ENCODE results near the gene TEC. TPM values are rescaled to one million over a fixed set of nuclear protein-coding genes. Genes with fewer than 3 reads are reported as not detected.

Gene TEC
- total and polyA plus RNA-seq, 2 of the 8 experiments (the other 6 are each of a cell fraction or from before 2014, with no cell fraction given) = 0.73 to 1.8 TPM

- no peak overlapping the region for H4K8ac ChIP-seq (ENCODE audit: extremely low read depth, insufficient read depth, low read length)
- H3K4me2 ChIP-seq (ENCODE audit: insufficient read depth in 1 of 2, low read depth in 2 of 2, low read length in 2 of 2) = no peak overlapping the region
- ChIA-PET POLR2A (ENCODE audit: partially characterized antibody) (no interaction called here), CTCF (ENCODE audit: partially characterized antibody) (interaction anchor here (0.8 to 1.0 kb wide), 2 partner anchors 9 to 71 kb away, joined by 4 to 6 read pairs; no protein-coding TSS in a partner anchor)
- no peak overlapping the region for H2BK15ac ChIP-seq (ENCODE audit: low read length)
- no peak overlapping the region for H2AFZ ChIP-seq (ENCODE audit: low read length)
- no peak overlapping the region for H2BK12ac ChIP-seq (ENCODE audit: low read depth, low read length)
- H3K56ac ChIP-seq (replicated peaks; ENCODE audit: insufficient read length, low read depth, low read length) = no peak overlapping the region
- no peak overlapping the region for H2AK5ac ChIP-seq (ENCODE audit: low read depth, low read length)
- H3K79me1 ChIP-seq (ENCODE audit: low read depth, low read length) = no peaks in the 10 kb centered on the region
- FAIRE-seq = no peak
- H3K4ac ChIP-seq (replicated peaks; ENCODE audit: insufficient read length, low read depth, low read length) = no peak overlapping the region
- H4K5ac ChIP-seq (ENCODE audit: insufficient read length, low read depth, low read length) = no peak overlapping the region
- H3K36me3 ChIP-seq (ENCODE audit: control insufficient read depth in 2 of 4, insufficient read depth in 4 of 4, low read length in 3 of 4) = no peaks in the 10 kb centered on the region
- no peak overlapping the region for H2BK120ac ChIP-seq (replicated peaks; ENCODE audit: low read depth, low read length)
- H3K27ac ChIP-seq (ENCODE audit: low read depth, low read length) = no peak overlapping the region
- TF ChIP-seq SAP30 (IDR thresholded peaks at IDR 0.05; ENCODE audit: insufficient read depth, insufficient replicate concordance, low read length) (no peak), CHD1 (IDR thresholded peaks at IDR 0.05; ENCODE audit: low read depth, low read length) (no peak), POU5F1 (IDR thresholded peaks at IDR 0.05; ENCODE audit: low read depth, low read length) (no peak), ATF2 (IDR thresholded peaks at IDR 0.05; ENCODE audit: low read length) (no peak), KDM1A (IDR thresholded peaks at IDR 0.05; ENCODE audit: borderline replicate concordance, low read length) (no peak), TAF1 (IDR thresholded peaks at IDR 0.05; ENCODE audit: low read depth, low read length) (no peak), MAFK (IDR thresholded peaks at IDR 0.05; ENCODE audit: low read depth, low read length) (no peak), RBBP5 (IDR thresholded peaks at IDR 0.05; ENCODE audit: borderline replicate concordance, low read depth, low read length) (no peak), TBP (IDR thresholded peaks at IDR 0.05; ENCODE audit: low read depth, low read length) (no peak), SIX5 (IDR thresholded peaks at IDR 0.05; ENCODE audit: low read depth, low read length) (no peak), PHF8 (conservative IDR thresholded peaks at IDR 0.05; ENCODE audit: low read depth, low read length) (no peak), SRF (IDR thresholded peaks at IDR 0.05; ENCODE audit: low read depth, low read length) (no peak), GTF2F1 (IDR thresholded peaks at IDR 0.05; ENCODE audit: borderline replicate concordance, low read depth, low read length) (no peak)
- H3K23me2 ChIP-seq (ENCODE audit: low read depth, low read length) = no peaks in the 10 kb centered on the region
- no peaks in the 10 kb centered on the region for H4K20me1 ChIP-seq (replicated peaks in 1 of 2; ENCODE audit: control insufficient read depth in 1 of 2, insufficient read depth in 2 of 2, low read length in 2 of 2)
- no peaks in the 10 kb centered on the region; a peak in 1 of 7 replicates for H3K4me1 ChIP-seq (replicated peaks in 1 of 4; ENCODE audit: control insufficient read depth in 3 of 4, insufficient read depth in 4 of 4, low read length in 3 of 4)
- no peaks in the 10 kb centered on the region for H3K9me3 ChIP-seq (ENCODE audit: insufficient read depth in 2 of 2, low read depth in 1 of 2, low read length in 1 of 2)
- no peak for DNase-seq (ENCODE audit: low read depth in 1 of 2, low spot score in 2 of 2)
- H4K91ac ChIP-seq (replicated peaks; ENCODE audit: insufficient read length, low read length) = no peak overlapping the region
- no peak overlapping the region for H3K4me3 ChIP-seq (ENCODE audit: extremely low read depth in 1 of 4, insufficient read depth in 2 of 4, low read depth in 3 of 4, low read length in 4 of 4)
- H2BK5ac ChIP-seq (ENCODE audit: low read depth, low read length) = no peak overlapping the region
- H3K23ac ChIP-seq (ENCODE audit: insufficient read length) = no peak overlapping the region
- H3K9ac ChIP-seq (replicated peaks in 1 of 4; ENCODE audit: extremely low read depth in 1 of 4, low read depth in 3 of 4, low read length in 3 of 4) = no peak overlapping the region
- H3K79me2 ChIP-seq (ENCODE audit: control insufficient read depth in 1 of 2, insufficient read depth in 2 of 2, low read length in 2 of 2) = no peaks in the 10 kb centered on the region
- WGBS, 2 experiments (ENCODE audit: extremely low coverage in 1 of 2, insufficient coverage in 1 of 2, insufficient read length in 1 of 2, insufficient replicate concordance in 2 of 2, low coverage in 1 of 2, low lambda C conversion rate in 2 of 2, missing lambda C conversion rate in 1 of 2) = 87% methylated on average over 2 of the region's 2 CpGs; no CpG with 5 or more reads in 1 of the 2 experiments
- H3K27me3 ChIP-seq (replicated peaks in 1 of 4; ENCODE audit: control insufficient read depth in 3 of 4, extremely low read depth in 1 of 4, insufficient read depth in 3 of 4, low read length in 3 of 4) = no peaks in the 10 kb centered on the region
- no peak overlapping the region for H2BK20ac ChIP-seq (ENCODE audit: low read length)
- H3K14ac ChIP-seq (ENCODE audit: insufficient read length) = no peak overlapping the region
- H3K18ac ChIP-seq (ENCODE audit: extremely low read depth, low read length) = no peak overlapping the region
These were observed 64.5 kb downstream of the TEC start for GRCh38 chr4:48205107-48205506.

Measured in H1 (cell line).